HFFc6 (cell line): ENCODE results near the gene SENP2. TPM values are rescaled to one million over a fixed set of nuclear protein-coding genes. Genes with fewer than 3 reads are reported as not detected.
"Not testable (repeated sequence)": the region's sequence is repeated elsewhere in the genome, so short reads cannot be mapped to it uniquely, and the experiment has no call there.

Source experiments
- DNase-seq: peaks from one replicate; pipeline ENCODE4 v3.0.0-alpha.2; 2018
- H3K27ac Mint-ChIP-seq: 2 replicates; pipeline ENCODE4 v1.8.0; 2020; ENCODE audit warnings: mild to moderate bottlenecking, mixed read lengths
- H3K27me3 Mint-ChIP-seq: 2 replicates; pipeline ENCODE4 v1.8.0; 2021; ENCODE audit warnings: mild to moderate bottlenecking, moderate library complexity, mixed read lengths; ENCODE audit not compliant: insufficient read depth
- H3K36me3 Mint-ChIP-seq: 2 replicates; pipeline ENCODE4 v1.8.0; 2021; ENCODE audit warnings: low read depth, mixed read lengths
- H3K4me1 Mint-ChIP-seq: 2 replicates; pipeline ENCODE4 v1.8.0; 2020; ENCODE audit warnings: low read depth, mixed read lengths
- H3K4me3 Mint-ChIP-seq: 2 replicates; pipeline ENCODE4 v1.8.0; 2020; ENCODE audit warnings: mild to moderate bottlenecking, moderate library complexity, mixed read lengths
- H3K9me3 Mint-ChIP-seq: 2 replicates; pipeline ENCODE4 v1.8.0; 2020; ENCODE audit warnings: mild to moderate bottlenecking, mixed read lengths
- total RNA-seq, 6 experiments: library from RNA; stranded (reverse); fragmentation: NEBNext Ultra II Directional; extraction: Animal tissue kit (Norgen Biotek cat#: 25700); gene quantifications; 2 replicates in 1 of 6; 3 replicates in 5 of 6; pipeline ENCODE4 v1.2.3, GENCODE V29; 2021
- TF ChIP-seq, protein P1 (sequence below): fragments of 200-600 bp; sonication (generic); IDR thresholded peaks from 2 replicates; pipeline ENCODE4 v1.5.0; 2021; ENCODE audit warnings: antibody characterized with exemption, mild to moderate bottlenecking

The SENP2 gene
- total RNA-seq, 6 experiments from 2014 or later: 38.6 to 47.0 (median 42.7) TPM

DNA sequence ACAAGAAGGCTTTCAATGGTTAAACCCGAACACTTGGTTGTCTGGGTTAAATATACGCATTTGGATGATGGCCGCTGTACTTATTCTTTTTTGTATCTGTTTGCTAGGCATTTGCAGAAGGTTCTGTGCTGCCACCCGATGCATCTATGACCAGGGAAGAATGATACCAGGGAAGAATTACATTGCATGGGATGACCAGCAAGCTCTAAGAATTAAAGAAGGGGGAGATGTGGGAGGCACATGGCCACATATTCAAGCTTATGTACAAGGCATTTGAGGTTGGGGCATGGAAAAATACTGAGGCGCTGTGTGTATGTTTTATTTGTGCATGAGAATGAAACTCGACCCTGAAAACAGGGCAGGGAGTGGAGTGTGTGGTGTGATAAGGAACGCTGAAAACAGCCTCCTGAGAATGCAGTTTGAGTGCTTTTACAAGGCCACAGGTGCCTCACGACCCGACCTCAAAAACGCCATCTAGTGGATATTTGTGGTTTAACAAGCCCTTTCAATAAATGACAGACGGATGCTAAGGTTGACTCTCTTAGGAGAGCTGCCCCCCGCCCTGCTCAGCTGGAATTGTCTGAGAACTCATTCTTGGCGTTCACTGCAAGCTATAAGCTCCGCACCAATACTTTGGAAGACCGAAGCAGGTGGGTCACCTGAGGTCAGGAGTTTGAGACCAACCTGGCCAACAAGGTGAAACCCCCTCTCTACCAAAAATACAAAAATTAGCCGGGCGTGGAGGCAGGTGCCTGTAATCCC lies 10.8 kb upstream of the SENP2 start:
- H3K36me3 Mint-ChIP-seq: peaks cover 19% of the 10 kb centered on the region; the same call in 1 of the 2 replicates
- peaks cover 23% of the 10 kb centered on the region for H3K9me3 Mint-ChIP-seq
- TF ChIP-seq, protein P1, sequence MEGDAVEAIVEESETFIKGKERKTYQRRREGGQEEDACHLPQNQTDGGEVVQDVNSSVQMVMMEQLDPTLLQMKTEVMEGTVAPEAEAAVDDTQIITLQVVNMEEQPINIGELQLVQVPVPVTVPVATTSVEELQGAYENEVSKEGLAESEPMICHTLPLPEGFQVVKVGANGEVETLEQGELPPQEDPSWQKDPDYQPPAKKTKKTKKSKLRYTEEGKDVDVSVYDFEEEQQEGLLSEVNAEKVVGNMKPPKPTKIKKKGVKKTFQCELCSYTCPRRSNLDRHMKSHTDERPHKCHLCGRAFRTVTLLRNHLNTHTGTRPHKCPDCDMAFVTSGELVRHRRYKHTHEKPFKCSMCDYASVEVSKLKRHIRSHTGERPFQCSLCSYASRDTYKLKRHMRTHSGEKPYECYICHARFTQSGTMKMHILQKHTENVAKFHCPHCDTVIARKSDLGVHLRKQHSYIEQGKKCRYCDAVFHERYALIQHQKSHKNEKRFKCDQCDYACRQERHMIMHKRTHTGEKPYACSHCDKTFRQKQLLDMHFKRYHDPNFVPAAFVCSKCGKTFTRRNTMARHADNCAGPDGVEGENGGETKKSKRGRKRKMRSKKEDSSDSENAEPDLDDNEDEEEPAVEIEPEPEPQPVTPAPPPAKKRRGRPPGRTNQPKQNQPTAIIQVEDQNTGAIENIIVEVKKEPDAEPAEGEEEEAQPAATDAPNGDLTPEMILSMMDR: peak; percentile 84
- H3K27me3 Mint-ChIP-seq, H3K4me3 Mint-ChIP-seq, H3K27ac Mint-ChIP-seq, H3K4me1 Mint-ChIP-seq: not testable (repeated sequence)
- DNase-seq: peak; percentile 54

DNA sequence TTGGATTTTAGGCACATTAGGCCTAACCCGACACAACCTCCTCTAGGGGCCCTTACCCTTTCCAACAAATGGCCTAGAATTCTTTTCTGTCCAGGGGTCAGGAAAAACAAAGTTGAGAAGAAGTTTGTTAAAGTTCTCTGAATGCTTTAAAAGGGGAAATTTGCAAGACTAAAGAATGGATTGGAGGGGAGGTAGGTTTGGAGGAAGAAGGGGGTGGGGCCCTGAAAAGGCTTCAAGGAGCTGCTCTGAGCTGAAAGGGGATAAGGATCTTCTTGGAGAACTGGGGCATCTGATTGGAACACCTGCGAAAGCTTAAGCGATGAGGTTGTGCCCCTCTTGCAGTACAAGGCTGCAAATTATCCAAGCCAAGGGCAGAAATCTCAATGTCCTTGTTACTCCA lies 3.9 kb upstream of the SENP2 start:
- Mint-ChIP-seq H3K36me3 (no peaks in the 10 kb centered on the region), H3K27me3 (peaks cover 3% of the 10 kb centered on the region; the same call in 1 of the 2 replicates), H3K4me3 (no peak overlapping the region), H3K27ac (no peak overlapping the region), H3K9me3 (no peaks in the 10 kb centered on the region), H3K4me1 (peaks cover 15% of the 10 kb centered on the region)
- TF ChIP-seq, protein P1: no peak
- no peak for DNase-seq

DNA sequence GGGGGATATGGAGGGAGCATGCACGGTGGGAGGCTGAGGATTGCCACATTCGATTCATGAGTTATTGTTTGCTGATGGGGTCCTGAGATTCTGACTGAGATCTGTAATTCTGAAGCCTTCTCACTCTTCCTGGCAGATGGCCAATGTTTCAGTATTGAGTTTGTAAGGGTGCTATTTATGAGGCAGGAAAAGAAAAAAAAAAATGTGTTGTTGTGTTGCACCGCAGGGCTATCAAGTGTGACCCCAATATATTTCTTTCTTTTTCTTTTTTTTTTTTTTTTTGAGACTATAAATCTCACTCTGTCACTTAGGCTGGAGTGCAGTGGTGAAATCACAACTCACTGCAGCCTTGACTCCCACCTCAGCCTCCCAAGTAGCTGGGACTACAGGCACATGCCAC lies 3.2 kb upstream of the SENP2 start:
- Mint-ChIP-seq H3K9me3 (no peaks in the 10 kb centered on the region), H3K27ac (no peak overlapping the region), H3K27me3 (peaks cover 3% of the 10 kb centered on the region; the same call in 1 of the 2 replicates), H3K4me3 (no peak overlapping the region), H3K4me1 (peaks cover 15% of the 10 kb centered on the region), H3K36me3 (no peaks in the 10 kb centered on the region)
- DNase-seq: no peak
- TF ChIP-seq, protein P1: no peak

DNA sequence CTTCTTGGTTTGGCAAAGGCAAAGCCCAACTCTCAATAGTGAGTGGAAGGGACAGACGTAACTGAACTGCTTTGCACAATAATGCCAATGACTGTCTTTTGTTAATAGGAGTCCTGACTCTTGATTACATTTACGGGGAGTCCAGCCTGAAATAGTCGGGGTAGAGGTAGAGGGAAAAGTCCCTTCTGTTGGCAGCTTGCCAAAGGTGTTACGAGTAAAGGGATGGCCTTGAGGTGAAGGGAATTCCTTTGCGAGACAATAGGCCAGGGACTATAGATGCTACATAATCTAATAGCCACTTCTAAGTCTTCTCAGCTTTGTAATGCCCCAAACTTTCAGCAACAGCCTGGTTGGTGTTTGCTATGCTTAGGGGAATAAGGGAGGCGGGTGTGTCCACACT lies 2.2 kb upstream of the SENP2 start:
- Mint-ChIP-seq H3K27ac (no peak overlapping the region), H3K9me3 (no peaks in the 10 kb centered on the region), H3K27me3 (peaks cover 3% of the 10 kb centered on the region; the same call in 1 of the 2 replicates), H3K4me1 (peaks cover 22% of the 10 kb centered on the region), H3K36me3 (peaks cover 6% of the 10 kb centered on the region; the same call in 1 of the 2 replicates), H3K4me3 (no peak overlapping the region)
- DNase-seq: no peak
- TF ChIP-seq, protein P1: no peak

DNA sequence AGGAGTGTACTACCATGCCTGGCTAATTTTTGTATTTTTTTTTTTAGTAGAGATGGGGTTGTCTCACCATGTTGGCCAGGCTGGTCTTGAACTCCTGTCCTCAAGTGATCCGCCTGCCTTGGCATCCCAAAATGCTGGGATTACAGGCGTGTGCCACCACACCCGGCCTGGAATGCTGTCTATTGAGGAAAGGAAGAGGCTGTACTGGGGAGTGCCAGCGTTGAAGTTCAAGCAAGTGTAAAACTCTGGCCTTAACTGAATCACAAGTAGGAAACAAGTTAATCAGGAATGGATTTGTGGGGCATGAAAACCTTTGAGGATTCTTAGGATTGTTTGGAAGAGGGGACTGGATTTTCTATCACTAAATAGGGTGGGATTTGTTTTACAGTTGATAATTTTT lies 1.4 kb upstream of the SENP2 start:
- no peak for DNase-seq
- H3K4me3 Mint-ChIP-seq: no peak overlapping the region
- TF ChIP-seq, protein P1: no peak
- H3K36me3 Mint-ChIP-seq: peaks cover 6% of the 10 kb centered on the region; the same call in 1 of the 2 replicates
- H3K27me3 Mint-ChIP-seq: peaks cover 3% of the 10 kb centered on the region; the same call in 1 of the 2 replicates
- H3K27ac Mint-ChIP-seq: no peak overlapping the region
- H3K4me1 Mint-ChIP-seq: peaks cover 26% of the 10 kb centered on the region
- H3K9me3 Mint-ChIP-seq: no peaks in the 10 kb centered on the region
